GM12891 (cell line): ENCODE data around the gene RBM19.

Source experiments
- DNase-seq: peaks from one replicate; pipeline ENCODE4 v3.0.0; 2011; ENCODE audit warnings: low spot score; ENCODE audit not compliant: insufficient read length
- FAIRE-seq: peaks from 2 replicates; lab custom pipeline; 2011; peaks lifted over from hg19 to GRCh38; lab: Jason Lieb, UNC
- PAX5 ChIP-seq: IDR thresholded peaks from 2 replicates; pipeline ENCODE4 v1.6.1; 2011; ENCODE audit warnings: low read length, moderate library complexity, mild to moderate bottlenecking; ENCODE audit not compliant: insufficient read depth, severe bottlenecking
- POLR2A ChIP-seq: IDR thresholded peaks from 2 replicates; pipeline ENCODE4 v1.6.1; 2011; ENCODE audit warnings: low read depth, low read length, control low read depth
- POLR2AphosphoS5 ChIP-seq: IDR thresholded peaks from 2 replicates; pipeline ENCODE4 v1.6.1; 2011; ENCODE audit warnings: low read depth, low read length, control low read depth
- POU2F2 ChIP-seq: IDR thresholded peaks from 2 replicates; pipeline ENCODE4 v1.6.1; 2011; ENCODE audit warnings: low read depth, mild to moderate bottlenecking, control low read depth, low read length, moderate library complexity
- SPI1 ChIP-seq: IDR thresholded peaks from 2 replicates; pipeline ENCODE4 v1.6.1; 2011; ENCODE audit warnings: low read depth, low read length, control low read depth
- TAF1 ChIP-seq: IDR thresholded peaks from 2 replicates; pipeline ENCODE4 v1.6.1; 2011; ENCODE audit warnings: low read depth, low read length, control low read depth

The RBM19 gene

DNA sequence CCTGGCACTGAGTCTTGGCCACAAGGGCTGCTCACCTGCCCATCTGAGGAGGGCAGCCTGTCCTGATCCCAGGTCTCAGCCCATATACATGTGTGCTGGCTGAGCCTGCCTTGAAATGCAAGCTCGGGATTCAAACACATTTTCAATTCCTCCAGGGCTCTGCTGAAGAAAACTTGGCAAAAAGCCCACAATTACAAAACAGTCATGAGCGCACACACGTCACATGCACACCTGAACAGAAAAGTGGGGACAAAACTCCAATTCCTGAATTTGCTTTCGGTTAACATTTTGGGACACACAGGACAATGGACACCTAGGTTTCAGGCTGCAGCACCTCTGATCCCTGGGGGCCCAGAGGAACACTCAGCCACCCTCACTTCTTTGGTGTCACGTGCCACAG is 113.9 kb downstream of the RBM19 start:
- DNase-seq (no peak), FAIRE-seq (no peak)

DNA sequence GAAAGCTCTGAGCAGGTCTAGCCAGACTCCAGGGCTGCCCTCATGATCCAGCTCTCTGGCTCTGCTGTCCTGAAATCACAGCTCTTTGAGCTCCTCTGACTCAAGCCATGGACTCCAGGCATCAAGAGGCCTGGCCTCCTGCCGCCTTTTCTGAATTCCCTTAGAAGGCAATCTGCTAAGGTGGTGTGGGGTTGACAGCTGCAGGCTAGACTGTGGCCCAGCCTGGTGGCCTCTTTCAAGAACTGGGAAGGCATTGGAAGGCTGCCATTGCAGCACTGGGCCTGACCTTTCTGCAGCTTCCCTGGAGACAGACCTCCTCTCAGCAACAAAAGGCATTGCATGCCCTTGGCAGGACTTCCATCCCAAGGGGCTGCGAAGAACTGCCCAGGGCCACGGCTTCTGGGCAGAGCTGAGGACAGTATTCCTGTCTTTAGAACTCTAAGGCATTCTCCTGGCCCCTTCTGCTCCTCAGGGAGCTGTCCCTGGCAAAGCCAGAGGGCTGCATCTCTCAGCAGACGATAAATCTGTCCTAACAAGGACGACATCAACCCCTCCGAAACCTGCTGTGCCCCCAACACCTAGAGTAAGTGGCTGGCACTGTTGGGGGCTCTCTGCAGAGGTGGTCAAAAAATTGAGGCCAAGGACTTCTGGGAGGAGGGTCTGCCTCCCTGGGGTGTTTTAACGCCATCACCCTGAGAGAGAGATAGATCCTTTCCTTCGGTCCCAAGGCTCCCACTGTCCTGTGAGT is 115.6 kb downstream of the RBM19 start:
- no peak for DNase-seq
- TF ChIP-seq POLR2A (no peak), POU2F2 (no peak), TAF1 (no peak), SPI1 (no peak), PAX5 (no peak), POLR2AphosphoS5 (no peak)
- no peak for FAIRE-seq

More for the DNA sequence above, 113.9 kb downstream of the RBM19 start:
- TF ChIP-seq POLR2AphosphoS5 = no peak

- no peak for FAIRE-seq
Measured at GRCh38 chr12:113847856-113848255, 118.3 kb downstream of the RBM19 start.

DNA sequence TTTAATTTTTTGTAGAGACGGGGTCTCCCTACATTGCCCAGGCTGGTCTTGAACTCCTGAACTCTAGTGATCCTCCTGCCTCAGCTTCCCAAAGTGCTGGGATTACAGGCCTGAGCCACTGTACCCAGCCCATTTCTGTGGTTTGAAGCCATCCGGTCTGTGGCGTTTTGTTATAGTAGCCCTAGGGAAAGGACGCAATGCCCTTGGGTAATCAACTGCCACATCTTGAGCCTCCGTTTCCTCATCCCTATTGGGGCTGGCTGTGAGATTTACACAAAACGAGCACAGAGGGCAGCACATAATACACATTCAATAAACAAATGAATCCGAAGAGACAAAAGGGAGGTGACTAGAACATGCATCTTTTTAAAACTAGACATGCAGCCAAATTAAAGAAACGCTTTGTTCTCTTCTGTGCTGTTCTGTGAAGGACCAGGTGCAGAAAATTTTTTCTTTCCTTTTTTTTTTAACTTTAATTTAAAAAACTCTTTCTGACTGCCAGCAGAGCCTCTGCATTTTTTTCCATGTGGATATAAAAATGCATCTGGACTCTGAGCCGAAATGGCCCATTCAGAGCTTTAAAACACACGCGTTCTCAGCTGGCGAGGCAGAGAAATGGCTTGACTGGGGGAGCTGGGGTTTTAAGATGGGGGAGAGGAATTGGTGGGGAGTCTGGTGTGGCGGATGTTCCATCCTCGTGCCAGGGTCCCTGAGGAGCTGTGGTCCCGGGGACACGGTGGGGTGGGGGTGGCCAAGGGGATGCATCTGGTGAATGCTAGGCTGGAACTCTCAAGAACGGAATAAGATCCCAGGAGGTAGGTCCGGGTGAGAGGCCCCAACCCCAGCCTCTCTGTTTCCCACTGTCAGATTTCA is 119.0 kb downstream of the RBM19 start:
- no peak for FAIRE-seq
- TF ChIP-seq POU2F2 (no peak), POLR2A (no peak), SPI1 (no peak), POLR2AphosphoS5 (no peak), PAX5 (no peak), TAF1 (no peak)
- DNase-seq = no peak

More at GRCh38 chr12:113847856-113848255, 118.3 kb downstream of the RBM19 start:
- no peak for DNase-seq
- TF ChIP-seq PAX5 (no peak), POU2F2 (no peak), POLR2A (no peak)

DNA sequence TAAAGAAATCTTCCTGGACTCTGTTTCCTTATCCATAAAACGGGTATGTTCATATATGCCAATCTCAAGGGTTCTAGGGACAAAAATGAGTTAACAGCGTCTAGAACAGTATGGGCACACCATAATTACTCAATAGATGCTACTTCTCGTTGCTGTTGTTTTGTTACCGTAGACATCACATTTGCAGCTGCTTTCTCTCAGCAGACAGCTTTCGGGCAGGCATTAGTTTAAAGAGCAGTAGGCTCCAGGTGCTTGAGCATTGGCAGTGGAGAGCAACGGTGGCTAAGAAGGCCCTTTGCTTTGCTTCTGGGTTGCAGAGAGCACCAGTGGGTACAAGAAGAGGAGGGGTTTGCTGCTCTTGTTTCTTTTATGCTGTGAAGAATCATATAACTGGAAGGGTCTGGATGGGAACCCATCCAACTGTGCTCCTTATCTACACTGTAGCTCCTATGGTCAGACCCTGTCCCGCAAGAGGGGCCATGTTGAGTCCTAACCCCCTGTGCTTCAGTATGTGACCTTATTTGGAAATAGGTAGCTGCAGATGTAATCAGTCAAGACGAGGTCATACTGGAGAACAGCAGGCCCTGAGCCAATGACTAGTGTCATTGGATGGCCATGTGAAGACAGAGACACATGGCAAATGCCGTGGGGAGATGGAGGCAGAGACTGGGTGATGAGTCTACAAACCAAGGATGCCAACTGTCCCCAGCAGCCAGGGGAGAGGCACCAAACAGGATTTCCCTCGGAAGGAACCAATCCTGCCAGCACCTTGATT is 120.0 kb downstream of the RBM19 start:
- TF ChIP-seq SPI1 (no peak), TAF1 (no peak), POLR2A (no peak)
- DNase-seq = no peak
- no peak for FAIRE-seq

- no peak for DNase-seq
- no peak for TF ChIP-seq PAX5
- no peak for TF ChIP-seq POLR2AphosphoS5
- no peak for TF ChIP-seq TAF1
- no peak for TF ChIP-seq POU2F2
- no peak for TF ChIP-seq SPI1
- no peak for TF ChIP-seq POLR2A
- no peak for FAIRE-seq
Measured at GRCh38 chr12:113844495-113845210, 121.5 kb downstream of the RBM19 start.

DNA sequence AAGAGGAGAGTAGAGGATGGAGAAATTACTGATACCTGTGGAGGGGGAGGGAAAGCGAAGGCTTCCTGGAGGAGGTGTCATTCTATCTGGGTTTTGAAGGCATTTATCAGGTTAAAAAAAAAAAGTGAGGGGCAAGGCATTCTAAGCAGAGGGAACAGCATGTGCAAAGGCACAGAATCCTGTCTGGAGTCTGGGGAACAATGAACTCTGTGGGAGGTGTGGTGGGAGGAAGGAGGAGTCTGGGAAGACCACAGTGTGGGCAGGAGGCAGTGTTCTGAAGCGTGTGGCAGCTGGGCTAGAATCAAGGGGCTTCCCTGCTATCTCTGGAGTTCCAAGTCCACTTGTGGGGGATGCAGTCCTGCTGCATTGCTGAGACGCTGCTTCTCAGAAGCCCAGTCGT is 123.4 kb downstream of the RBM19 start:
- no peak for DNase-seq
- TF ChIP-seq POLR2A = no peak
- TF ChIP-seq POU2F2 = no peak
- no peak for TF ChIP-seq POLR2AphosphoS5
- no peak for TF ChIP-seq PAX5
- TF ChIP-seq SPI1 = no peak
- no peak for TF ChIP-seq TAF1

DNA sequence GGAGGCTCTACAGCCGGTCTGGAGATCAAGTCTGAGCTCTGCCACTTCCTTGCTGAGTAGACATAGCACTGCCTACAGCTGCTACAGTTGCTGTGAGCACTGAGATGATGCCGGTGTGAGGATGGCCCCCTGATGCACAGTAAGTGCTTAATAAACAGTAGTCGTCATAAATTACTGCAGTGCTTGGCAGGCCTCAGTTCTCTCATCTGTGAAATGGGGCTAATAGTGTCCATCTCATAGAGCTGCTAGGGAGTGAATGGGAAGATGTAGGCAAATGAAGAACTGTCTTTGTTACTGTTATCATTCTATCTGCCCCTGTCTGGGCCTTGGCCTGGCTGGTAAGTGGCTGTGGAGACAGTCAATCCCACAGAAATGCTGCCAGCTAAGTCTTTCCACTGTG is 124.3 kb downstream of the RBM19 start:
- TF ChIP-seq POLR2AphosphoS5 (no peak), POLR2A (no peak), SPI1 (no peak), PAX5 (no peak), TAF1 (no peak), POU2F2 (no peak)
- DNase-seq (no peak), FAIRE-seq (no peak)

More for the DNA sequence above, 123.4 kb downstream of the RBM19 start:
- FAIRE-seq = no peak
